HTERT RPE-1 (cell line): ENCODE measurements around the gene MAGI1.

Experiments
- in situ Hi-C: fragments of 300-500 bp; cut with MboI; formaldehyde crosslinking; loops from 4 replicates; pipeline ENCODE4 v1.14.3; 2020; ENCODE audit warnings: low sequenced_read_pairs

Gene MAGI1

GRCh38 chr3:65314269-65314668 is 724.4 kb downstream of the MAGI1 start:
- in situ Hi-C loops: no loop called here

DNA sequence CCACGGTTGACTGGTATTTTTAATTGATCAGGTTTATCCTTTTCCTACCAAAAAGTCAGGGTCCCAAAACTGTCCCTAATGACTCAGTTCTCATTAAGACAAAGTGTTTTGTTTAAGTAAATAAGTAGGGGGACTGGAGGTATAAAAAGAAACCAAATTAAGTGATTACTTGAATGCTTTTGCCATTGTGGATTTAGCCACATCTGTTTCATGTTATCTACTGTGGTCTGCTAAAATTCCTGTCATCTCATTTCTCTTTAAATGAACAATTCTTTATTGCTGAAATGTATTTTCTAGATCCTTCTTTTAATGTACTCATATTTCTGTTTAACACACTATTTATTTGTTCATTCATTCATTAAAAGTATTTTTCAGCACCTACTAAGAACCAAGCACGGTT is 725.1 kb downstream of the MAGI1 start:
- in situ Hi-C loops: no loop called here

DNA sequence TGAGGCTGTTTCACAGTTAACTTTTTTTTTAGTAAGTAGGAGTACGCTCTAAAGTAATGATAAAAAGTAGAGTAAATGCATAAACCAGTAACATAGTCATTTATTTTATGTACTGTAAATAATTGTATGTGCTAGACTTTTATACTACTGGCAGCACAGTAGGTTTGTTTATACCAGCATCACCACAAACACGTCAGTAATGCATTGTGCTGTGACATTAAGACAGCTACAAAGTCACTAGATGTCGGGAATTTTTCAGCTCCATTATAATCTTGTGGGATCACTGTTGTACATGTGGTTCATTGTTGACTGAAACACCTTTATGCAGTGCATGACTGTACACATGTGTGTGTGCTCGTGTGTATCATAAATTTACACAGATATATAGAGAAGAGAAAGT is 732.9 kb downstream of the MAGI1 start:
- in situ Hi-C loops: no loop called here
